ENCODE measurements around the gene LZTS2.

DNA sequence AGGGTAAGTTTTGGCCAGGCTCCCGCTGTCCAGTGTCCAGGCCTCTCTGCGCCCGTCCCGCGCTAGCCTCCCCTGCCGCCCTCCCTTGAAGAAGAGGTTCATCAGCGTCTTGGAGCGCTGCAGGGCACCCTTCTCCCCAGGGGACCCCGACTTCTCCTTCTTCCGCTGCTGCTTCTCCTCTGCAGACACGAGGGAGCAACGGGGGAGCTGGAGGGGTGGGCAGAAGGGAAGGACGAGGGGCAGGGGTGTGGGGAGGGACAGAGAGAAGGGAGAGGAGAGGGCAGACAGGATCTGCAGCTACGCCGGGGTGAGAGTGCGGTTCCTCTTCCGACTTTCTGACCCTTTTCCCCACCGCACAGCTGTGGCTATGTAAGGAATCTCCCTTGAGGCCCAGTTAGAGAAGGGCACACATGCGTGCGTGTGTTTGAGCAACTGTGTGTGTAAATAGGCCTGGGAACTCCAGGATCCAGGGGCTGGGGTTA, 18.6 kb downstream of the LZTS2 start:
- TF ChIP-seq CTCF (IDR thresholded peaks at IDR 0.05; ENCODE audit: low read depth, low read length, missing input control): no peak
- TF ChIP-seq RXRA (IDR thresholded peaks at IDR 0.05): no peak
- TF ChIP-seq EGR1 (IDR thresholded peaks at IDR 0.05; ENCODE audit: low read depth in 2 of 2): no peak
- no peak for TF ChIP-seq RAD21 (IDR thresholded peaks at IDR 0.05)
- no peak for TF ChIP-seq TAF1 (conservative IDR thresholded peaks at IDR 0.05)
- TF ChIP-seq JUND (IDR thresholded peaks at IDR 0.05): no peak
- no peak for TF ChIP-seq SP1 (IDR thresholded peaks at IDR 0.05)
- no peak for TF ChIP-seq FOXA2 (IDR thresholded peaks at IDR 0.05)
- no peak for TF ChIP-seq REST (IDR thresholded peaks at IDR 0.05)
- no peak for TF ChIP-seq ATF3 (IDR thresholded peaks at IDR 0.05)
